DND-41 (cell line): Measurements from ENCODE around the gene MPL.

ENCODE experiments used
- CTCF ChIP-seq: IDR thresholded peaks from 2 replicates; pipeline ENCODE4 v1.5.1; 2012; ENCODE audit warnings: borderline replicate concordance, low read length, moderate library complexity, mild to moderate bottlenecking; ENCODE audit not compliant: poor library complexity, severe bottlenecking; ENCODE audit errors: extremely low read depth
- EZH2 ChIP-seq: IDR thresholded peaks from 3 replicates; pipeline ENCODE4 v1.6.1; 2012; ENCODE audit warnings: borderline replicate concordance, low read depth, mild to moderate bottlenecking, moderate library complexity, low read length, inconsistent platforms; ENCODE audit not compliant: severe bottlenecking

- TF ChIP-seq CTCF (no peak), EZH2 (no peak)
Measured at GRCh38 chr1:43319766-43320165, 17.9 kb upstream of the MPL start.
